HFF-Myc (cell line): ENCODE measurements around the gene PXDN.
"Not testable (repeated sequence)": the region's sequence is repeated elsewhere in the genome, so short reads cannot be mapped to it uniquely, and the experiment has no call there.

Experiments used
- DNase-seq: peaks from one replicate; pipeline ENCODE4 v3.0.0-alpha.2; 2011; ENCODE audit warnings: low read depth; ENCODE audit errors: extremely low read depth
- H3K4me3 ChIP-seq: replicated peaks from 2 replicates; pipeline ENCODE4 v1.5.1; 2011; ENCODE audit warnings: low read depth, mild to moderate bottlenecking, control low read depth, low read length
- TF ChIP-seq, protein P1 (sequence below): IDR thresholded peaks from 2 replicates; pipeline ENCODE4 v1.5.1; 2012; ENCODE audit warnings: mild to moderate bottlenecking, low read depth, low read length, control low read depth; ENCODE audit errors: missing control alignments

PXDN gene

DNA sequence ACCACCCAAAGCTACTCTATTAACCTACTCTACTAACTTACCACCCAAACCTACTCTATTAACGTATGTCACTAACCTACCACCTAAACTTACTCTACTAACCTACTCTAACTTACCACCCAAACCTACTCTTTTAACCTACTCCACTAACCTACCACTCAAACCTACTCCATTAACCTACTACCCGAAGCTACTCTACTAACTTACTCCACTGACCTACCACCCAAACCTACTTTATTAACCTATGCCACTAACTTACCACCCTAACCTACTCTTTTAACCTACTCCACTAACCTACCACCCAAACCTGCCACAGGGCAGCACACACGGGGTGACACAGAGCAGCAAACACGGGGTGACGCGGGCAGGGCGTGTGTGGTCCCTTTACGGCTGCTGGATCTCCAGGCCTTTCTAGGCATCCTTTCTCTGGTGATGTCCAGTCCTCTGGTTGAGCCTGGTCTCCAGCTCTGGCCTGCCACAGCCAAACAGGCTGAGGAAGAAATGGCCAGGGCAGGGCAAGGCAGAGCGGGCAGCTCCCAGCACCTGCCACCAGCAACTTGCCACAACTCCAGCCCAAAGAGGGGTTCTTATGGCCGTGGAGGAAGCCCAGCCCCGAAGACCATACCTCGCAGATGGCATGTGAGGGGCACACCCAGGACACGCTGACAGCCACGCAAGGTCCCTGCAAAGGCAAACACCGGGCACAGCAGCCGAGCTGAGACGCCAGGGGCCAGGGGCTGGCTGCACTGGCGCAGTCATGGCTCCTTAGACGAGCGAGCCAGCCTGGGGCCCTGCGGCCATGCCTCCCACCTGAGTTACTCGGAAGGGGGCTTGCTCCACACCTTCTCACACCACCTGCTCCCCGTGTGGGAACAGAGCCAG lies 25.7 kb downstream of the PXDN start:
- no peak for DNase-seq
- TF ChIP-seq, protein P1, sequence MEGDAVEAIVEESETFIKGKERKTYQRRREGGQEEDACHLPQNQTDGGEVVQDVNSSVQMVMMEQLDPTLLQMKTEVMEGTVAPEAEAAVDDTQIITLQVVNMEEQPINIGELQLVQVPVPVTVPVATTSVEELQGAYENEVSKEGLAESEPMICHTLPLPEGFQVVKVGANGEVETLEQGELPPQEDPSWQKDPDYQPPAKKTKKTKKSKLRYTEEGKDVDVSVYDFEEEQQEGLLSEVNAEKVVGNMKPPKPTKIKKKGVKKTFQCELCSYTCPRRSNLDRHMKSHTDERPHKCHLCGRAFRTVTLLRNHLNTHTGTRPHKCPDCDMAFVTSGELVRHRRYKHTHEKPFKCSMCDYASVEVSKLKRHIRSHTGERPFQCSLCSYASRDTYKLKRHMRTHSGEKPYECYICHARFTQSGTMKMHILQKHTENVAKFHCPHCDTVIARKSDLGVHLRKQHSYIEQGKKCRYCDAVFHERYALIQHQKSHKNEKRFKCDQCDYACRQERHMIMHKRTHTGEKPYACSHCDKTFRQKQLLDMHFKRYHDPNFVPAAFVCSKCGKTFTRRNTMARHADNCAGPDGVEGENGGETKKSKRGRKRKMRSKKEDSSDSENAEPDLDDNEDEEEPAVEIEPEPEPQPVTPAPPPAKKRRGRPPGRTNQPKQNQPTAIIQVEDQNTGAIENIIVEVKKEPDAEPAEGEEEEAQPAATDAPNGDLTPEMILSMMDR: no peak
- H3K4me3 ChIP-seq: no peak overlapping the region

DNA sequence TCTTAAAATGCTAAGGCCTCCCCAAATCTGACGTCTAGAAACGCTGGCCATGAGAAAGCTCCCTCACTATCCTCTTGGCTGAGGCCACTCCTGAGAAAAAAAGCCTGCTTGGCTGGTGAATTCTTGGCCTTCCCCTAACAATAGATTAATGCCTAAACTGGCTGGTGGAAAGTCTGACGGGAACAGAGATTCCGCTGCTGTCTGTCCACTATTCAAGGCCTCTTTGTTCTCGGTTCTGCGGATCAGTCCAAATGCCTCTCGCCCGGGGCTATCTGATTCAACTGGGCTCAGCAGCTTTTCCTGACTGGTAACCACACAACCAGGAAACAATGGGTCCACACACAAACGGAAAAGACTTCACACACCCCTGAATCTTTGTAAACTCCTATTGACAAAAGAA lies 27.2 kb downstream of the PXDN start:
- H3K4me3 ChIP-seq: no peak overlapping the region
- DNase-seq: no peak
- TF ChIP-seq, protein P1: no peak

- DNase-seq: no peak
- TF ChIP-seq, protein P1: no peak
- H3K4me3 ChIP-seq: no peak overlapping the region
These were observed 27.9 kb downstream of the PXDN start for GRCh38 chr2:1716441-1716840.

DNA sequence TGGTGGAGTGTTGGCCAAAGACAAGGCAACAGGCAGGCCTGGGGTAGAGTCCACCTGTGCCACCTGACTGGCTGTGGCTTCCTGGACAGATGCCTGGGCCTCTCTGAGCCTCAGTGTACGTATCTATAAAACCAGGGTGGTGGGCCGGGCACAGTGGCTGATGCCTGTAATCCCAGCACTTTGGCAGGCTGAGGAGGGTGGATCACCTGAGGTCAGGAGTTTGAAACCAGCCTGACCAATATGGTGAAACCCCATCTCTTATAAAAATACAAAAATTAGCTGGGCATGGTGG lies 28.4 kb downstream of the PXDN start:
- not testable (repeated sequence) for DNase-seq, H3K4me3 ChIP-seq

DNA sequence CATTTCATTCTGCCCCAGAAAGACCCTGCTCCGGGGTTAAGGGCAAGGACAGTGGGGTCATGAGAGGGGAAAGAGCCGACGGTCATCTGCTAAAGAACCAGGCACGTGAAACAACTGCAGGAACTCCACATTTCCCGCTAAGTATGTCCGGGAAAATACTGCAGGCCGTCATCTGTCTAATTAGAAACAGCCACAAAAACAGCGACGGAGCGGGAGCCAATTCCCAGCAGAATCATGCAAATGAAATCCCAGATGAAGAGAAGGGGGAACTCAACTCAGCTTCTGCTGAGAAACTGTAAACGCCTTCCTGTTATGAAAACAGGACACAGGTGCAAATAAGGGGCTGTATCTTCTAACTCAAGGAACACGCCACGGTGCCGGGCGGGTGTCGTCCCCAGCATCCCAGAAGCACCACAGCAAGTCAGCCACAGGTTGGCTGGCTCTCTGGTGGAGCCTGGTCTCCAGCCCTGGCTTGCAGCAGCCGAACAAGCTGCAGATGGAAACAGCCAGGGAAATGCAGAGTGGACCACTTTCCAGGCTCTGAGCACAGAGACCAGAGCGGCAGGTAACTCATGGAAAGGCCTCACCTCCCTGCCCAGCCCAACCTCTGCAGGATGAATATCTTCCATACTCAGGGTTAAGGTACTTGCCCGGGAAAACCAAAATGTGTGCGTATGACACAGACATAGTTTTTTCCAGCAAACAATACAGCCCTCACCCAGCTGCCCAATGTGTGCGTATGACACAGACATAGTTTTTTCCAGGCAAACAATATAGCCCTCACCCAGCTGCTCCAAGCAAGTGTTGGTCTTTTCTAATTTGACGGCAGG lies 28.9 kb downstream of the PXDN start:
- no peak overlapping the region for H3K4me3 ChIP-seq
- TF ChIP-seq, protein P1: no peak
- DNase-seq: no peak

GRCh38 chr2:1714291-1715064 lies 29.8 kb downstream of the PXDN start:
- no peak for DNase-seq
- TF ChIP-seq, protein P1: no peak
- no peak overlapping the region for H3K4me3 ChIP-seq

- H3K4me3 ChIP-seq: no peak overlapping the region
- TF ChIP-seq, protein P1: no peak
- DNase-seq: no peak
These were observed 30.5 kb downstream of the PXDN start for GRCh38 chr2:1713839-1714236.
